D721Med (cell line): ENCODE data around the gene NR2F1-AS1.
"Not testable (repeated sequence)": the region's sequence is repeated elsewhere in the genome, so short reads cannot be mapped to it uniquely, and the experiment has no call there.

Experiments used
- DNase-seq: peaks from one replicate; pipeline ENCODE4 v3.0.0; 2011; ENCODE audit warnings: low spot score; ENCODE audit not compliant: insufficient read length
- FAIRE-seq: peaks from 2 replicates; lab custom pipeline; 2011; peaks lifted over from hg19 to GRCh38; lab: Jason Lieb, UNC
- CTCF ChIP-seq: IDR thresholded peaks from 2 replicates; pipeline ENCODE4 v1.5.1; 2012; ENCODE audit warnings: mild to moderate bottlenecking, control low read depth; ENCODE audit not compliant: insufficient read depth; ENCODE audit errors: missing control alignments

NR2F1-AS1 gene

GRCh38 chr5:93519740-93520139 lies 61.3 kb downstream of the NR2F1-AS1 start:
- TF ChIP-seq CTCF = no peak
- FAIRE-seq (no peak), DNase-seq (no peak)

- no peak for TF ChIP-seq CTCF
- FAIRE-seq = no peak
Measured at GRCh38 chr5:93517828-93518227, 63.2 kb downstream of the NR2F1-AS1 start.

GRCh38 chr5:93513298-93513697 lies 67.7 kb downstream of the NR2F1-AS1 start:
- DNase-seq = no peak
- no peak for FAIRE-seq
- TF ChIP-seq CTCF = no peak

More at GRCh38 chr5:93517828-93518227, 63.2 kb downstream of the NR2F1-AS1 start:
- no peak for DNase-seq

GRCh38 chr5:93512799-93513198 lies 68.2 kb downstream of the NR2F1-AS1 start:
- FAIRE-seq = no peak
- no peak for DNase-seq
- no peak for TF ChIP-seq CTCF

- no peak for TF ChIP-seq CTCF
- FAIRE-seq (no peak), DNase-seq (no peak)
Measured at GRCh38 chr5:93511445-93511844, 69.6 kb downstream of the NR2F1-AS1 start.

- no peak for DNase-seq
- no peak for FAIRE-seq
- TF ChIP-seq CTCF = no peak
Measured at GRCh38 chr5:93510626-93511380, 70.2 kb downstream of the NR2F1-AS1 start.

- not testable (repeated sequence) for FAIRE-seq, DNase-seq
Measured at GRCh38 chr5:93505553-93505952, 75.5 kb downstream of the NR2F1-AS1 start.
